Activated CD8-positive, alpha-beta memory T cell treated with anti-CD3 and anti-CD28 coated beads for 1 hour (primary cell): ENCODE results near the gene FBLIM1.

Source experiments
- DNase-seq, 2 donors: peaks; one replicate each; pipeline ENCODE4 v3.0.0-alpha.2; 2020; ENCODE audit warnings: low read depth in 1 of 2; ENCODE audit errors: extremely low read depth in 1 of 2

The FBLIM1 gene

GRCh38 chr1:15765495-15766194 is 7.0 kb downstream of the FBLIM1 start:
- DNase-seq, result no peak

GRCh38 chr1:15767941-15768340 is 9.3 kb downstream of the FBLIM1 start:
- no peak for DNase-seq

- no peak for DNase-seq
Measured at GRCh38 chr1:15768388-15768787, 9.8 kb downstream of the FBLIM1 start.

- no peak for DNase-seq
Measured at GRCh38 chr1:15770313-15770962, 11.8 kb downstream of the FBLIM1 start.

- DNase-seq, result no peak
Measured at GRCh38 chr1:15771836-15772515, 13.4 kb downstream of the FBLIM1 start.

GRCh38 chr1:15775706-15776105 is 17.1 kb downstream of the FBLIM1 start:
- no peak for DNase-seq

- DNase-seq, result no peak
Measured at GRCh38 chr1:15777909-15778707, 19.5 kb downstream of the FBLIM1 start.

- DNase-seq, result no peak
Measured at GRCh38 chr1:15785683-15786082, 27.1 kb downstream of the FBLIM1 start.

- DNase-seq, result no peak
Measured at GRCh38 chr1:15786581-15786980, 28.0 kb downstream of the FBLIM1 start.

GRCh38 chr1:15788624-15789301 is 30.2 kb downstream of the FBLIM1 start:
- DNase-seq, result no peak

GRCh38 chr1:15796086-15796462 is 37.5 kb downstream of the FBLIM1 start:
- no peak for DNase-seq

- DNase-seq, result no peak
Measured at GRCh38 chr1:15797614-15798390, 39.2 kb downstream of the FBLIM1 start.

GRCh38 chr1:15799004-15799867 is 40.6 kb downstream of the FBLIM1 start:
- no peak for DNase-seq

- DNase-seq, result no peak
Measured at GRCh38 chr1:15799928-15800835, 41.6 kb downstream of the FBLIM1 start.

- DNase-seq, result no peak
Measured at GRCh38 chr1:15802234-15802965, 43.8 kb downstream of the FBLIM1 start.

GRCh38 chr1:15803380-15803779 is 44.8 kb downstream of the FBLIM1 start:
- no peak for DNase-seq

- DNase-seq, result no peak
Measured at GRCh38 chr1:15804060-15804459, 45.5 kb downstream of the FBLIM1 start.
